H1 (cell line): ENCODE results near the gene SKIC8. TPM values are rescaled to one million over a fixed set of nuclear protein-coding genes. Genes with fewer than 3 reads are reported as not detected.

Source experiments
- CTCF ChIA-PET: fragments of 300-600 bp; sonication (Branson Sonifier 250); formaldehyde crosslinking; loops from one replicate; lab custom pipeline; 2021; ENCODE audit not compliant: partially characterized antibody; lab: Charles Lee
- POLR2A ChIA-PET: fragments of 300-600 bp; sonication (Branson Sonifier 250); formaldehyde crosslinking; loops from one replicate; lab custom pipeline; 2021; ENCODE audit warnings: inconsistent platforms; ENCODE audit not compliant: partially characterized antibody; lab: Charles Lee
- DNase-seq, 2 experiments: peaks; one replicate each; pipeline versions ENCODE4 v3.0.0 to v3.0.0-alpha.2; 2010 to 2022; ENCODE audit warnings: low spot score in 2 of 2, low read depth in 1 of 2, mixed read lengths in 1 of 2
- FAIRE-seq: peaks from 2 replicates; lab custom pipeline; 2011; peaks lifted over from hg19 to GRCh38; lab: Jason Lieb, UNC
- H2AFZ ChIP-seq: 2 replicates; pipeline ENCODE4 v1.8.1; 2012; ENCODE audit warnings: low read length, inconsistent platforms
- H2AK5ac ChIP-seq: 2 replicates; pipeline ENCODE4 v1.6.1; 2013; ENCODE audit warnings: low read depth, low read length
- H2BK120ac ChIP-seq: replicated peaks from 2 replicates; pipeline ENCODE3; 2013; ENCODE audit warnings: low read depth, low read length, inconsistent platforms
- H2BK12ac ChIP-seq: 2 replicates; pipeline ENCODE4 v1.6.1; 2013; ENCODE audit warnings: low read depth, low read length
- H2BK15ac ChIP-seq: 2 replicates; pipeline ENCODE4 v1.6.1; 2013; ENCODE audit warnings: low read length
- H2BK20ac ChIP-seq: 2 replicates; pipeline ENCODE4 v1.6.1; 2013; ENCODE audit warnings: low read length
- H2BK5ac ChIP-seq: 2 replicates; pipeline ENCODE4 v1.6.1; 2013; ENCODE audit warnings: low read depth, low read length
- H3K14ac ChIP-seq: 2 replicates; pipeline ENCODE4 v1.6.1; 2013; ENCODE audit warnings: inconsistent platforms; ENCODE audit not compliant: insufficient read length
- H3K18ac ChIP-seq: 2 replicates; pipeline ENCODE4 v1.6.1; 2013; ENCODE audit warnings: low read length; ENCODE audit errors: extremely low read depth
- H3K23ac ChIP-seq: 2 replicates; pipeline ENCODE4 v1.6.1; 2013; ENCODE audit warnings: inconsistent platforms; ENCODE audit not compliant: insufficient read length
- H3K23me2 ChIP-seq: 2 replicates; pipeline ENCODE4 v1.6.1; 2013; ENCODE audit warnings: low read depth, low read length
- H3K27ac ChIP-seq: 2 replicates; pipeline ENCODE4 v1.6.1; 2011; ENCODE audit warnings: low read depth, low read length, inconsistent platforms
- H3K27me3 ChIP-seq, 4 experiments: replicated peaks in 1 of 4; 1 replicate in 1 of 4; 2 replicates in 3 of 4; pipeline versions ENCODE4 v1.6.1 to v1.8.1; 2011 to 2013; ENCODE audit warnings: low read length in 3 of 4, mild to moderate bottlenecking in 3 of 4, inconsistent platforms in 2 of 4, mixed read lengths in 2 of 4, moderate library complexity in 1 of 4; ENCODE audit not compliant: control insufficient read depth in 3 of 4, insufficient read depth in 3 of 4; ENCODE audit errors: extremely low read depth in 1 of 4
- H3K36me3 ChIP-seq, 4 experiments: 2 replicates each; pipeline versions ENCODE4 v1.6.1 to v1.8.1; 2011 to 2013; ENCODE audit warnings: mild to moderate bottlenecking in 4 of 4, low read length in 3 of 4, moderate library complexity in 2 of 4, control low read depth in 1 of 4, inconsistent platforms in 1 of 4; ENCODE audit not compliant: insufficient read depth in 4 of 4, control insufficient read depth in 2 of 4
- H3K4ac ChIP-seq: replicated peaks from 2 replicates; pipeline ENCODE3; 2013; ENCODE audit warnings: low read length, low read depth, mixed read lengths, inconsistent platforms; ENCODE audit not compliant: insufficient read length
- H3K4me1 ChIP-seq, 4 experiments: replicated peaks in 1 of 4; 1 replicate in 1 of 4; 2 replicates in 3 of 4; pipeline versions ENCODE4 v1.6.1 to v1.8.1; 2011 to 2013; ENCODE audit warnings: low read length in 3 of 4, inconsistent platforms in 2 of 4, mixed read lengths in 1 of 4; ENCODE audit not compliant: insufficient read depth in 4 of 4, control insufficient read depth in 3 of 4
- H3K4me2 ChIP-seq, 2 experiments: 2 replicates each; pipeline versions ENCODE4 v1.6.1 to v1.8.1; 2011 to 2013; ENCODE audit warnings: low read depth in 2 of 2, low read length in 2 of 2, control low read depth in 1 of 2, inconsistent platforms in 1 of 2, mild to moderate bottlenecking in 1 of 2; ENCODE audit not compliant: insufficient read depth in 1 of 2
- H3K4me3 ChIP-seq, 4 experiments: fragments of 200-600, 300-600 bp in 1 of 4; sonication (generic), shearing (Covaris generic), sonication (Bioruptor Twin) in 1 of 4; 2 replicates each; pipeline versions ENCODE4 v1.5.1 to v1.8.1; 2011 to 2016; ENCODE audit warnings: low read length in 4 of 4, low read depth in 3 of 4, control low read depth in 2 of 4, inconsistent platforms in 2 of 4, mild to moderate bottlenecking in 2 of 4, mixed read lengths in 1 of 4, moderate library complexity in 1 of 4; ENCODE audit not compliant: insufficient read depth in 2 of 4; ENCODE audit errors: extremely low read depth in 1 of 4
- H3K56ac ChIP-seq: replicated peaks from 2 replicates; pipeline ENCODE3; 2013; ENCODE audit warnings: low read depth, mild to moderate bottlenecking, mixed read lengths, low read length, inconsistent platforms; ENCODE audit not compliant: insufficient read length
- H3K79me1 ChIP-seq: 2 replicates; pipeline ENCODE4 v1.6.1; 2013; ENCODE audit warnings: low read depth, low read length, control low read depth
- H3K79me2 ChIP-seq, 2 experiments: 2 replicates each; pipeline versions ENCODE4 v1.6.1 to v1.8.1; 2012 to 2013; ENCODE audit warnings: low read length in 2 of 2, mild to moderate bottlenecking in 2 of 2, inconsistent platforms in 1 of 2; ENCODE audit not compliant: insufficient read depth in 2 of 2, control insufficient read depth in 1 of 2
- H3K9ac ChIP-seq, 4 experiments: replicated peaks in 1 of 4; 1 replicate in 1 of 4; 2 replicates in 3 of 4; pipeline versions ENCODE4 v1.6.1 to v1.8.1; 2011 to 2013; ENCODE audit warnings: low read depth in 3 of 4, low read length in 3 of 4, control low read depth in 2 of 4, mild to moderate bottlenecking in 2 of 4, moderate library complexity in 2 of 4, inconsistent platforms in 1 of 4; ENCODE audit errors: extremely low read depth in 1 of 4
- H3K9me3 ChIP-seq, 2 experiments: 2 replicates each; pipeline versions ENCODE4 v1.6.1 to v1.8.1; 2012 to 2013; ENCODE audit warnings: mild to moderate bottlenecking in 2 of 2, moderate library complexity in 2 of 2, control low read depth in 1 of 2, inconsistent platforms in 1 of 2, low read depth in 1 of 2, low read length in 1 of 2, mixed read lengths in 1 of 2; ENCODE audit not compliant: insufficient read depth in 2 of 2
- H4K20me1 ChIP-seq, 2 experiments: replicated peaks in 1 of 2; 2 replicates each; pipeline versions ENCODE3 to v1.8.1; 2011 to 2013; ENCODE audit warnings: inconsistent platforms in 2 of 2, low read length in 2 of 2, mild to moderate bottlenecking in 1 of 2; ENCODE audit not compliant: insufficient read depth in 2 of 2, control insufficient read depth in 1 of 2
- H4K5ac ChIP-seq: 2 replicates; pipeline ENCODE4 v1.6.1; 2013; ENCODE audit warnings: low read length, low read depth, mixed read lengths, inconsistent platforms; ENCODE audit not compliant: insufficient read length
- H4K8ac ChIP-seq: 2 replicates; pipeline ENCODE4 v1.8.0; 2013; ENCODE audit warnings: mild to moderate bottlenecking, moderate library complexity, low read length, inconsistent platforms; ENCODE audit not compliant: insufficient read depth; ENCODE audit errors: extremely low read depth
- H4K91ac ChIP-seq: replicated peaks from 2 replicates; pipeline ENCODE3; 2013; ENCODE audit warnings: low read length, mixed read lengths, inconsistent platforms; ENCODE audit not compliant: insufficient read length
- ATF2 ChIP-seq: IDR thresholded peaks from 2 replicates; pipeline ENCODE4 v1.6.1; 2012; ENCODE audit warnings: low read length, inconsistent platforms
- GABPA ChIP-seq: IDR thresholded peaks from 2 replicates; pipeline ENCODE4 v1.6.1; 2011; ENCODE audit warnings: mild to moderate bottlenecking, low read length, moderate library complexity, borderline replicate concordance; ENCODE audit not compliant: insufficient read depth
- JUN ChIP-seq: IDR thresholded peaks from 2 replicates; pipeline ENCODE4 v1.6.1; 2011; ENCODE audit warnings: low read depth, mild to moderate bottlenecking, improper control_type of control experiment, low read length
- JUND ChIP-seq: IDR thresholded peaks from 2 replicates; pipeline ENCODE4 v1.6.1; 2011; ENCODE audit warnings: mild to moderate bottlenecking, improper control_type of control experiment, low read length
- MAFK ChIP-seq: IDR thresholded peaks from 2 replicates; pipeline ENCODE4 v1.6.1; 2012; ENCODE audit warnings: low read depth, mild to moderate bottlenecking, improper control_type of control experiment, low read length
- NANOG ChIP-seq: IDR thresholded peaks from 2 replicates; pipeline ENCODE4 v1.6.1; 2011; ENCODE audit warnings: low read length, low read depth, mild to moderate bottlenecking, inconsistent platforms; ENCODE audit not compliant: insufficient read depth, poor library complexity, severe bottlenecking
- SIRT6 ChIP-seq: IDR thresholded peaks from one replicate; pipeline ENCODE4 v1.7.1; 2012; ENCODE audit warnings: low read length, inconsistent platforms
- SIX5 ChIP-seq: IDR thresholded peaks from 2 replicates; pipeline ENCODE4 v1.6.1; 2011; ENCODE audit warnings: mild to moderate bottlenecking, low read depth, low read length
- SP1 ChIP-seq: IDR thresholded peaks from 2 replicates; pipeline ENCODE4 v1.6.1; 2011; ENCODE audit warnings: low read depth, low read length
- TAF1 ChIP-seq: IDR thresholded peaks from 2 replicates; pipeline ENCODE4 v1.6.1; 2011; ENCODE audit warnings: mild to moderate bottlenecking, low read depth, low read length
- TEAD4 ChIP-seq: IDR thresholded peaks from 2 replicates; pipeline ENCODE4 v1.6.1; 2012; ENCODE audit warnings: low read depth, low read length, inconsistent platforms, mixed read lengths
- WGBS, 2 experiments: shearing (Covaris generic) in 1 of 2; methylation state at CpG; one replicate each; pipeline versions ENCODE4 v1.1.6 to v1.1.7; 2013 to 2015; ENCODE audit warnings: low lambda C conversion rate in 2 of 2, mixed read lengths in 2 of 2, inconsistent platforms in 1 of 2, low coverage in 1 of 2, missing lambda C conversion rate in 1 of 2; ENCODE audit not compliant: insufficient replicate concordance in 2 of 2, insufficient coverage in 1 of 2, insufficient read length in 1 of 2; ENCODE audit errors: extremely low coverage in 1 of 2, missing lambda C conversion rate in 1 of 2; 5-methylcytosine and 5-hydroxymethylcytosine counted together
- polyA plus RNA-seq, 7 experiments: library from polyadenylated mRNA; depleted of rRNA in 3 of 7; stranded (reverse) in 5 of 7; unstranded in 2 of 7; fragments of >200 nt in 5 of 7; fragments of 200-250 nt in 2 of 7; gene quantifications; 1 replicate in 5 of 7; 2 replicates in 1 of 7; 4 replicates in 1 of 7; pipeline versions ENCODE4 v1.2.1 to v1.2.3, GENCODE V29; 2011 to 2013; ENCODE audit warnings: missing spikeins in 2 of 7, mixed read lengths in 2 of 7
- total RNA-seq: library from RNA; stranded (reverse); fragmentation: NEBNext Ultra II Directional; extraction: Animal tissue kit (Norgen Biotek cat#: 25700); gene quantifications from 2 replicates; pipeline ENCODE4 v1.2.1, GENCODE V29; 2021

SKIC8 gene
- total and polyA plus RNA-seq, 2 of the 8 experiments (the other 6 are each of a cell fraction or from before 2014, with no cell fraction given) = 44.2 to 77.7 TPM

GRCh38 chr15:78322243-78322642, 22.8 kb upstream of the SKIC8 start:
- CTCF ChIA-PET = interaction anchor here (1.2 to 5.6 kb wide), 7 partner anchors 11 to 128 kb away, joined by 3 to 42 read pairs (median 9); partner anchors contain the start of gene CRABP1

More at GRCh38 chr15:78322243-78322642, 22.8 kb upstream of the SKIC8 start:
- Histone ChIP-seq H2AFZ (peak overlapping the region; percentile 72), H2AK5ac (peak overlapping the region; percentile 66; the same call in 1 of the 2 replicates), H4K91ac (peak overlapping the region; percentile 58), H3K23ac (no peak overlapping the region), H3K23me2 (no peaks in the 10 kb centered on the region), H2BK120ac (peak overlapping the region; percentile 62), H3K27me3 (no peaks in the 10 kb centered on the region), H4K8ac (no peak overlapping the region; the same call in 1 of the 2 replicates), H3K14ac (no peak overlapping the region), H3K9me3 (no peaks in the 10 kb centered on the region), H3K79me2 (no peaks in the 10 kb centered on the region), H3K4me2 (peak overlapping the region; percentile 26 to 30; a peak in 3 of 4 replicates), H2BK5ac (peak overlapping the region; percentile 91; the same call in 1 of the 2 replicates), H3K79me1 (no peaks in the 10 kb centered on the region), H4K20me1 (no peaks in the 10 kb centered on the region), H3K4me3 (no peak overlapping the region), H3K4me1 (peaks cover 8 to 19% (median 14%) of the 10 kb centered on the region in 4 experiments), H3K4ac (no peak overlapping the region), H2BK12ac (peak overlapping the region; percentile 99), H2BK20ac (peak overlapping the region; percentile 93; the same call in 1 of the 2 replicates), H3K18ac (peak overlapping the region; percentile 85), H4K5ac (peak overlapping the region; percentile 54), H3K36me3 (no peaks in the 10 kb centered on the region), H3K56ac (no peak overlapping the region)
- FAIRE-seq (no peak), DNase-seq (no peak)
- POLR2A ChIA-PET = interaction anchor here (1.6 to 2.7 kb wide), 2 partner anchors 18 to 40 kb away, joined by 5 to 15 read pairs; partner anchors contain the start of gene CRABP1
- TF ChIP-seq JUND = peak; percentile 20; the same call in 1 of the 2 replicates
- TF ChIP-seq GABPA = no peak
- TF ChIP-seq NANOG = peak; percentile 10
- no peak for TF ChIP-seq SIRT6
- TF ChIP-seq MAFK = no peak
- TF ChIP-seq TEAD4 = peak; percentile 86
- TF ChIP-seq ATF2 = 0 out of 2 replicates have a peak, but pooled peaks have one; percentile 28
- no peak for TF ChIP-seq JUN
- TF ChIP-seq SIX5 = no peak
- TF ChIP-seq SP1 = no peak
- TF ChIP-seq TAF1 = no peak
- TF ChIP-seq, all 59 proteins: peak for 4
- WGBS, 2 experiments = 24% methylated on average over 15 of the region's 15 CpGs; no CpG with 5 or more reads in 1 of the 2 experiments
- Histone ChIP-seq H2BK15ac (peak overlapping the region; percentile 88; the same call in 1 of the 2 replicates), H3K27ac (peak overlapping the region; percentile 70), H3K9ac (peak overlapping the region in 1 of 4 experiments; percentile 25; a peak in 1 of 7 replicates)
